Ishikawa (cell line): ENCODE measurements around the gene CENPV.

Source experiments
- CEBPB ChIP-seq: IDR thresholded peaks from 2 replicates; pipeline ENCODE4 v1.6.1; 2012
- CREB1 ChIP-seq: IDR thresholded peaks from 2 replicates; pipeline ENCODE4 v1.6.1; 2012; ENCODE audit warnings: low read depth
- EGR1 ChIP-seq: IDR thresholded peaks from 2 replicates; pipeline ENCODE4 v1.6.1; 2012
- EP300 ChIP-seq: IDR thresholded peaks from 2 replicates; pipeline ENCODE4 v1.6.1; 2012; ENCODE audit warnings: borderline replicate concordance
- FOXM1 ChIP-seq: IDR thresholded peaks from 2 replicates; pipeline ENCODE4 v1.6.1; 2012; ENCODE audit warnings: low read depth, borderline replicate concordance
- RAD21 ChIP-seq: IDR thresholded peaks from 2 replicates; pipeline ENCODE4 v1.6.1; 2012; ENCODE audit warnings: low read depth
- REST ChIP-seq: IDR thresholded peaks from 2 replicates; pipeline ENCODE4 v1.6.1; 2012; ENCODE audit warnings: low read depth, mild to moderate bottlenecking
- TAF1 ChIP-seq: IDR thresholded peaks from 2 replicates; pipeline ENCODE4 v1.6.1; 2012; ENCODE audit warnings: low read depth, mild to moderate bottlenecking
- TCF12 ChIP-seq: IDR thresholded peaks from 2 replicates; pipeline ENCODE4 v1.6.1; 2012; ENCODE audit warnings: low read depth
- TEAD4 ChIP-seq: IDR thresholded peaks from 2 replicates; pipeline ENCODE4 v1.6.1; 2012
- USF1 ChIP-seq: IDR thresholded peaks from 2 replicates; pipeline ENCODE4 v1.6.1; 2012
- YY1 ChIP-seq: IDR thresholded peaks from 2 replicates; pipeline ENCODE4 v1.6.1; 2012; ENCODE audit warnings: low read depth
- TF ChIP-seq, protein P1 (sequence below): IDR thresholded peaks from 2 replicates; pipeline ENCODE4 v1.6.1; 2012

GRCh38 chr17:16306211-16306610 is 47.1 kb downstream of the CENPV start:
- TF ChIP-seq RAD21 (no peak), YY1 (no peak), TEAD4 (no peak), USF1 (no peak), CEBPB (no peak), TCF12 (no peak), EGR1 (no peak), FOXM1 (no peak), TAF1 (no peak), REST (no peak), CREB1 (no peak), EP300 (no peak)
- TF ChIP-seq, protein P1, sequence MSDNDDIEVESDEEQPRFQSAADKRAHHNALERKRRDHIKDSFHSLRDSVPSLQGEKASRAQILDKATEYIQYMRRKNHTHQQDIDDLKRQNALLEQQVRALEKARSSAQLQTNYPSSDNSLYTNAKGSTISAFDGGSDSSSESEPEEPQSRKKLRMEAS = no peak
